ENCODE measurements around the gene AGO1.
A peak's percentile ranks its signal among the peaks of the same experiment; 100 is the strongest.

Gene AGO1

GRCh38 chr1:35883635-35884101, 659 bp downstream of the AGO1 start:
- Histone ChIP-seq H3K27me3 (replicated peaks) (no peaks in the 10 kb centered on the region), H3K4me3 (ENCODE audit: low read depth, low read length) (peak overlapping the region; percentile 99), H3K27ac (no peak overlapping the region), H3K36me3 (replicated peaks) (no peaks in the 10 kb centered on the region)
- in situ Hi-C loops (cut with HindIII; ENCODE audit: low pct_ligation_motif_present, low sequenced_read_pairs) = no loop called here
- TF ChIP-seq, protein P1, sequence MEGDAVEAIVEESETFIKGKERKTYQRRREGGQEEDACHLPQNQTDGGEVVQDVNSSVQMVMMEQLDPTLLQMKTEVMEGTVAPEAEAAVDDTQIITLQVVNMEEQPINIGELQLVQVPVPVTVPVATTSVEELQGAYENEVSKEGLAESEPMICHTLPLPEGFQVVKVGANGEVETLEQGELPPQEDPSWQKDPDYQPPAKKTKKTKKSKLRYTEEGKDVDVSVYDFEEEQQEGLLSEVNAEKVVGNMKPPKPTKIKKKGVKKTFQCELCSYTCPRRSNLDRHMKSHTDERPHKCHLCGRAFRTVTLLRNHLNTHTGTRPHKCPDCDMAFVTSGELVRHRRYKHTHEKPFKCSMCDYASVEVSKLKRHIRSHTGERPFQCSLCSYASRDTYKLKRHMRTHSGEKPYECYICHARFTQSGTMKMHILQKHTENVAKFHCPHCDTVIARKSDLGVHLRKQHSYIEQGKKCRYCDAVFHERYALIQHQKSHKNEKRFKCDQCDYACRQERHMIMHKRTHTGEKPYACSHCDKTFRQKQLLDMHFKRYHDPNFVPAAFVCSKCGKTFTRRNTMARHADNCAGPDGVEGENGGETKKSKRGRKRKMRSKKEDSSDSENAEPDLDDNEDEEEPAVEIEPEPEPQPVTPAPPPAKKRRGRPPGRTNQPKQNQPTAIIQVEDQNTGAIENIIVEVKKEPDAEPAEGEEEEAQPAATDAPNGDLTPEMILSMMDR (IDR thresholded peaks at IDR 0.05; ENCODE audit: low read depth, low read length, missing control alignments) = no peak
- no peak for DNase-seq

GRCh38 chr1:35884934-35885333, 1.9 kb downstream of the AGO1 start:
- Histone ChIP-seq H3K36me3 (replicated peaks) (no peaks in the 10 kb centered on the region), H3K27ac (no peak overlapping the region), H3K27me3 (replicated peaks) (no peaks in the 10 kb centered on the region), H3K4me3 (ENCODE audit: low read depth, low read length) (no peak overlapping the region)
- DNase-seq = no peak
- TF ChIP-seq, protein P1 (IDR thresholded peaks at IDR 0.05; ENCODE audit: low read depth, low read length, missing control alignments) = no peak
- in situ Hi-C loops (cut with HindIII; ENCODE audit: low pct_ligation_motif_present, low sequenced_read_pairs) = no loop called here

GRCh38 chr1:35885961-35886558, 3.1 kb downstream of the AGO1 start:
- Histone ChIP-seq H3K27me3 (replicated peaks) (no peaks in the 10 kb centered on the region), H3K27ac (no peak overlapping the region), H3K36me3 (replicated peaks) (no peaks in the 10 kb centered on the region), H3K4me3 (ENCODE audit: low read depth, low read length) (no peak overlapping the region)
- TF ChIP-seq, protein P1 (IDR thresholded peaks at IDR 0.05; ENCODE audit: low read depth, low read length, missing control alignments) = no peak
- in situ Hi-C loops (cut with HindIII; ENCODE audit: low pct_ligation_motif_present, low sequenced_read_pairs) = no loop called here
- no peak for DNase-seq

DNA sequence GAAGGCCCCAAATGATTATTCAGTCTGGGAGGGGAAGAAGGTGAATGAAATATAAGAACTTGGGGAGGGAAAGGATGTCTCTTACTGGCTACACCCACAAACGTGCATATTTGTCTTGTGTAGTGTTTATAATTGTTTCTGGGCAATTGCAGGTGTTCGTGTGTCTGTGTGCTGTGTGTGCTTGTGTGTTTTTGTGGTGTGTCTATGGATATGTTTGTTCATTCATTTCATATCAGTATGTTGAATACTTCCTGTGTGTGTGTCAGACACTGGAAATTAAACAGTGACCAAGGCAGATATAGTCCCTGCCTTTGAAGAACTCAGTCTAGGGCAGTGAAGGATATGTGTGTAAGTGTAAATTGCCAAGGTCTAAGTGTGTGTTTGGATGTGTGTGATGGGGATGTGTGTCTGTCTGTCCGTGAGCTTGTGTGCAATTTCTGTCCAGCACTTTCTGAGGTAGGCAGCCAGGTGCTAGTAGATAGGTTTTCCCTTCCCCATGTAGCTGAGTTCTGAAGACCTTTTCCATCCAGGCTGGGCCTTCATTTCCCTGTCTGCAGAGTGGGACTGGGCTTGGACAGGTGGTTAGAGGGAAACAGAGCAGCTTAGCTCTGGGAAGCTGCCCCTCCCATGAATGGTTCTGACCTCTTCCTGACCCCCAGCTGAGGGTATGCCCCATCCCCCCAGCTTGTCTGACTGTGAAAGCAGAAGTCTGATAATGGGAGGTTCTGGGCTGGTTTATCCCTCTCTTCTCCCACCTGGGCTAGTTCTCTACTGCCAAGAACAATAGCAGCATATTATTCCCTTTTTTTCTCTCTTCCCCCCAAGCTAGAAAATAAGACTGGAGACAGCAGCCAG, 3.8 kb downstream of the AGO1 start:
- no peak overlapping the region for H3K27ac ChIP-seq
- no peaks in the 10 kb centered on the region for H3K36me3 ChIP-seq (replicated peaks)
- no peaks in the 10 kb centered on the region for H3K27me3 ChIP-seq (replicated peaks)
- in situ Hi-C loops (cut with HindIII; ENCODE audit: low pct_ligation_motif_present, low sequenced_read_pairs) = no loop called here
- H3K4me3 ChIP-seq (ENCODE audit: low read depth, low read length) = no peak overlapping the region
- no peak for DNase-seq
- TF ChIP-seq, protein P1 (IDR thresholded peaks at IDR 0.05; ENCODE audit: low read depth, low read length, missing control alignments) = no peak

DNA sequence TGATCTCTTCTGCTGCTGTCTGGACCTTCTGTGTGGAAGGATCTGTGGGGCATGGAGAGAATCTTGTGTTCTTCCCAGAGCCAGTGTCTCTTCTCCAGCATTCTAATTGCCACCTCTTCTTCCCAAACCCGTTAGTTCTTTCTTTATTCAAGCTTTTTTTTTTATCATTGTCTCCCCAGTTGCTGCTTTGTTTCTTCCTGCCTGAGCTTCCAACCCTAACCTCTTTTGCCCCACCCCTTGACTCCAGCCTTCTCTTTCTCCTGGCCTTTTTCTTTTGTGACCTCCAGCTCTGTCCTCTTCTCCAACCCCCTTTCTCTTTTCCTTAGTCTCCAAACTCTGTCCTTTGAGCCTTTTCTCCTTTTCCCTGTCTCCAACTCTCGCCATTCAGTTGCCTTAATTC, 4.5 kb downstream of the AGO1 start:
- Histone ChIP-seq H3K36me3 (replicated peaks) (no peaks in the 10 kb centered on the region), H3K27ac (no peak overlapping the region), H3K27me3 (replicated peaks) (no peaks in the 10 kb centered on the region), H3K4me3 (ENCODE audit: low read depth, low read length) (no peak overlapping the region)
- in situ Hi-C loops (cut with HindIII; ENCODE audit: low pct_ligation_motif_present, low sequenced_read_pairs) = no loop called here
- TF ChIP-seq, protein P1 (IDR thresholded peaks at IDR 0.05; ENCODE audit: low read depth, low read length, missing control alignments) = no peak
- DNase-seq = no peak

Measured in brain microvascular endothelial cell (primary cell).